Spleen (tissue), 7 donors: Measurements from ENCODE around the gene EPN3.

Experiments used
- POLR2A ChIP-seq, 3 donors: fragments of 450-650 bp; IDR thresholded peaks; one replicate each; pipeline ENCODE4 v1.5.1; 2017; ENCODE audit warnings: antibody characterized with exemption in 3 of 3, mild to moderate bottlenecking in 1 of 3
- POLR2AphosphoS5 ChIP-seq, 3 donors: sonication (generic); formaldehyde crosslinking; IDR thresholded peaks; one replicate each; pipeline ENCODE4 v1.5.1; 2017; ENCODE audit warnings: antibody characterized with exemption in 3 of 3
- TF ChIP-seq, protein P1 (sequence below), 11 experiments: fragments of 200-600 bp in 7 of 11; fragments of 450-650 bp in 4 of 11; sonication (generic) in 4 of 11; IDR thresholded peaks in 8 of 11; conservative IDR thresholded peaks in 3 of 11; 1 replicate in 7 of 11; 2 replicates in 4 of 11; pipeline versions ENCODE4 v1.4.0 to v1.8.0; 2016 to 2021; ENCODE audit warnings: antibody characterized with exemption in 11 of 11, inconsistent platforms in 4 of 11, mild to moderate bottlenecking in 1 of 11
- donor health status: DM: no; HTN: no; CAD: no; lungs with moderate emphysema.
- donor health status: DM: no; HTN: no; CAD: no.
- donor health status: DM: no; HTN: no; CAD: no.

DNA sequence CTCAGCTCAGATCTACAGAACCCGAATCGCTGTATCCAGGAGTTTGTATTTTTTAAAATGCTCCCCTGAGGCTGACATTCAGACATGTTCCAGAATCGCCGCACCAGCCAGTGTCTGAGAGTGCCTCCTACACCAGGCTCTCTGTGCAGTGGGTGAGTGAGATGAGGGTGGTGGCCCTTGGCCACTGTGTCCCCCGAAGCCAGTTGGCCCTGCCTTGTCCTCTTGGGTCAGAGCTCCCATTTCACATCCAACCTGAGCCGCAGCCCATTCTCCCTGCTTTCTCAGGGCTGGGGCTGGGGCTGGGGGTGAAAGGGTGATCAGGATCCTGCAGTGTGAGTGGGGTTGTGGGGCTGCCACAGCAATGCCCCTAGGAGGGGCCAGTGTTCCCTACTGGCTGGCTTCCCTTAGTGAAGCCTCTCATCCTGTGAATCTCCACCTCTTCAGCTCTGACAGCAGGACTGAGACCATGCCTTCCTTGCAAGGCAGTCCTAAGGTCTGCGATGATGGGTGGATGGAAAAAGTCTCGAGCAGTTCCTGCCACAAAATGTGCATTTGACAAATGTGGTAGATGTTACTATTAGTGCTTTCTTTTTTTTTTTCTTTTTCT lies 37.2 kb upstream of the EPN3 start:
- TF ChIP-seq POLR2AphosphoS5 (IDR thresholded peaks at IDR 0.05) = no peak
- TF ChIP-seq, protein P1, sequence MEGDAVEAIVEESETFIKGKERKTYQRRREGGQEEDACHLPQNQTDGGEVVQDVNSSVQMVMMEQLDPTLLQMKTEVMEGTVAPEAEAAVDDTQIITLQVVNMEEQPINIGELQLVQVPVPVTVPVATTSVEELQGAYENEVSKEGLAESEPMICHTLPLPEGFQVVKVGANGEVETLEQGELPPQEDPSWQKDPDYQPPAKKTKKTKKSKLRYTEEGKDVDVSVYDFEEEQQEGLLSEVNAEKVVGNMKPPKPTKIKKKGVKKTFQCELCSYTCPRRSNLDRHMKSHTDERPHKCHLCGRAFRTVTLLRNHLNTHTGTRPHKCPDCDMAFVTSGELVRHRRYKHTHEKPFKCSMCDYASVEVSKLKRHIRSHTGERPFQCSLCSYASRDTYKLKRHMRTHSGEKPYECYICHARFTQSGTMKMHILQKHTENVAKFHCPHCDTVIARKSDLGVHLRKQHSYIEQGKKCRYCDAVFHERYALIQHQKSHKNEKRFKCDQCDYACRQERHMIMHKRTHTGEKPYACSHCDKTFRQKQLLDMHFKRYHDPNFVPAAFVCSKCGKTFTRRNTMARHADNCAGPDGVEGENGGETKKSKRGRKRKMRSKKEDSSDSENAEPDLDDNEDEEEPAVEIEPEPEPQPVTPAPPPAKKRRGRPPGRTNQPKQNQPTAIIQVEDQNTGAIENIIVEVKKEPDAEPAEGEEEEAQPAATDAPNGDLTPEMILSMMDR (IDR thresholded peaks at IDR 0.05 in 8 of 11, conservative IDR thresholded peaks at IDR 0.05 in 3 of 11) = no peak
- no peak for TF ChIP-seq POLR2A (IDR thresholded peaks at IDR 0.05)
